Measurements from ENCODE around the gene ZBTB18.
"Not testable (repeated sequence)": the region's sequence is repeated elsewhere in the genome, so short reads cannot be mapped to it uniquely, and the experiment has no call there.

ZBTB18 gene

GRCh38 chr1:244041466-244042120, 9.5 kb upstream of the ZBTB18 start:
- no peak for DNase-seq (ENCODE audit: low read depth)

GRCh38 chr1:244042293-244042692, 8.8 kb upstream of the ZBTB18 start:
- no peak for DNase-seq (ENCODE audit: low read depth)

- no peak for DNase-seq (ENCODE audit: low read depth)
Observed at GRCh38 chr1:244044423-244044822, 6.7 kb upstream of the ZBTB18 start.

GRCh38 chr1:244046254-244046653, 4.8 kb upstream of the ZBTB18 start:
- not testable (repeated sequence) for DNase-seq (ENCODE audit: low read depth)

GRCh38 chr1:244046907-244047611, 4.0 kb upstream of the ZBTB18 start:
- no peak for DNase-seq (ENCODE audit: low read depth)

GRCh38 chr1:244047621-244048255, 3.3 kb upstream of the ZBTB18 start:
- DNase-seq (ENCODE audit: low read depth), result no peak

GRCh38 chr1:244048256-244049161, 2.6 kb upstream of the ZBTB18 start:
- DNase-seq (ENCODE audit: low read depth), result peak; percentile 90

GRCh38 chr1:244049162-244050013, 1.7 kb upstream of the ZBTB18 start:
- peak; percentile 1 for DNase-seq (ENCODE audit: low read depth)

- no peak for DNase-seq (ENCODE audit: low read depth)
Observed at GRCh38 chr1:244050014-244050834, 859 bp upstream of the ZBTB18 start.

GRCh38 chr1:244052016-244052727, 1.1 kb downstream of the ZBTB18 start:
- no peak for DNase-seq (ENCODE audit: low read depth)

- no peak for DNase-seq (ENCODE audit: low read depth)
Observed at GRCh38 chr1:244052728-244053312, 1.7 kb downstream of the ZBTB18 start.

GRCh38 chr1:244053831-244054230, 2.7 kb downstream of the ZBTB18 start:
- no peak for DNase-seq (ENCODE audit: low read depth)

GRCh38 chr1:244054247-244054923, 3.3 kb downstream of the ZBTB18 start:
- DNase-seq (ENCODE audit: low read depth), result no peak

- no peak for DNase-seq (ENCODE audit: low read depth)
Observed at GRCh38 chr1:244054924-244055263, 3.8 kb downstream of the ZBTB18 start.

GRCh38 chr1:244056577-244056976, 5.5 kb downstream of the ZBTB18 start:
- no peak for DNase-seq (ENCODE audit: low read depth)

GRCh38 chr1:244057474-244058385, 6.6 kb downstream of the ZBTB18 start:
- no peak for DNase-seq (ENCODE audit: low read depth)

- DNase-seq (ENCODE audit: low read depth), result no peak
Observed at GRCh38 chr1:244060117-244060516, 9.0 kb downstream of the ZBTB18 start.

GRCh38 chr1:244060686-244061085, 9.6 kb downstream of the ZBTB18 start:
- no peak for DNase-seq (ENCODE audit: low read depth)
